Measurements from ENCODE around the gene C16orf54. TPM values are rescaled to one million over a fixed set of nuclear protein-coding genes. Genes with fewer than 3 reads are reported as not detected.

Gene C16orf54
- total and polyA plus RNA-seq, 2 experiments from 2014 or later, result 3.2 TPM; not detected in 1

Other genes starting within 250 kb of the C16orf54 start
- 17.6 and 66.2 TPM in 2 replicates for gene NPIPB12, start 239.6 kb downstream of the C16orf54 start, total RNA-seq (2014; rRNA removed; shearing (Covaris generic))
- gene NPIPB12, start 239.6 kb downstream of the C16orf54 start, polyA plus RNA-seq (2016; fragmentation: Nextera tagmentation; extraction: Ambion mirVana), result 64.6 and 72.8 TPM in 2 replicates
- 2.1 and 2.3 TPM in 2 replicates for gene SPN, start 82.7 kb downstream of the C16orf54 start, total RNA-seq (2014; rRNA removed; shearing (Covaris generic))
- gene SPN, start 82.7 kb downstream of the C16orf54 start, polyA plus RNA-seq (2016; fragmentation: Nextera tagmentation; extraction: Ambion mirVana), result 0.52 and 0.82 TPM in 2 replicates
- 102 and 128 TPM in 2 replicates for gene QPRT, start 66.8 kb downstream of the C16orf54 start, total RNA-seq (2014; rRNA removed; shearing (Covaris generic))
- 65.4 and 79.1 TPM in 2 replicates for gene QPRT, start 66.8 kb downstream of the C16orf54 start, polyA plus RNA-seq (2016; fragmentation: Nextera tagmentation; extraction: Ambion mirVana)
- gene ZG16, start 32.3 kb upstream of the C16orf54 start, total RNA-seq (2014; rRNA removed; shearing (Covaris generic)), result not detected in 2 replicates
- not detected in 2 replicates for gene ZG16, start 32.3 kb upstream of the C16orf54 start, polyA plus RNA-seq (2016; fragmentation: Nextera tagmentation; extraction: Ambion mirVana)
- 179 and 192 TPM in 2 replicates for gene KIF22, start 44.8 kb upstream of the C16orf54 start, total RNA-seq (2014; rRNA removed; shearing (Covaris generic))
- gene KIF22, start 44.8 kb upstream of the C16orf54 start, polyA plus RNA-seq (2016; fragmentation: Nextera tagmentation; extraction: Ambion mirVana), result 110 and 120 TPM in 2 replicates
- 181 and 270 TPM in 2 replicates for gene MAZ, start 60.5 kb upstream of the C16orf54 start, total RNA-seq (2014; rRNA removed; shearing (Covaris generic))
- 155 and 170 TPM in 2 replicates for gene MAZ, start 60.5 kb upstream of the C16orf54 start, polyA plus RNA-seq (2016; fragmentation: Nextera tagmentation; extraction: Ambion mirVana)
- 8.9 and 13.3 TPM in 2 replicates for gene PRRT2, start 66.2 kb upstream of the C16orf54 start, total RNA-seq (2014; rRNA removed; shearing (Covaris generic))
- gene PRRT2, start 66.2 kb upstream of the C16orf54 start, polyA plus RNA-seq (2016; fragmentation: Nextera tagmentation; extraction: Ambion mirVana), result 13.6 and 16.6 TPM in 2 replicates
- 59.7 and 67.6 TPM in 2 replicates for gene PAGR1, start 70.2 kb upstream of the C16orf54 start, total RNA-seq (2014; rRNA removed; shearing (Covaris generic))
- gene PAGR1, start 70.2 kb upstream of the C16orf54 start, polyA plus RNA-seq (2016; fragmentation: Nextera tagmentation; extraction: Ambion mirVana), result 76.7 and 78.7 TPM in 2 replicates
- gene MVP, start 74.5 kb upstream of the C16orf54 start, total RNA-seq (2014; rRNA removed; shearing (Covaris generic)), result 2.6 and 3.7 TPM in 2 replicates
- gene MVP, start 74.5 kb upstream of the C16orf54 start, polyA plus RNA-seq (2016; fragmentation: Nextera tagmentation; extraction: Ambion mirVana), result 1.4 and 2.0 TPM in 2 replicates
- 60.0 and 78.1 TPM in 2 replicates for gene CDIPT, start 117.2 kb upstream of the C16orf54 start, total RNA-seq (2014; rRNA removed; shearing (Covaris generic))
- gene CDIPT, start 117.2 kb upstream of the C16orf54 start, polyA plus RNA-seq (2016; fragmentation: Nextera tagmentation; extraction: Ambion mirVana), result 35.7 and 36.2 TPM in 2 replicates
- gene SEZ6L2, start 153.6 kb upstream of the C16orf54 start, total RNA-seq (2014; rRNA removed; shearing (Covaris generic)), result 55.8 and 71.9 TPM in 2 replicates
- gene SEZ6L2, start 153.6 kb upstream of the C16orf54 start, polyA plus RNA-seq (2016; fragmentation: Nextera tagmentation; extraction: Ambion mirVana), result 17.8 and 18.0 TPM in 2 replicates
- gene ASPHD1, start 154.5 kb upstream of the C16orf54 start, total RNA-seq (2014; rRNA removed; shearing (Covaris generic)), result 11.3 and 20.6 TPM in 2 replicates
- gene ASPHD1, start 154.5 kb upstream of the C16orf54 start, polyA plus RNA-seq (2016; fragmentation: Nextera tagmentation; extraction: Ambion mirVana), result 12.4 and 15.5 TPM in 2 replicates
- gene KCTD13, start 180.2 kb upstream of the C16orf54 start, total RNA-seq (2014; rRNA removed; shearing (Covaris generic)), result 8.9 and 12.2 TPM in 2 replicates
- gene KCTD13, start 180.2 kb upstream of the C16orf54 start, polyA plus RNA-seq (2016; fragmentation: Nextera tagmentation; extraction: Ambion mirVana), result 8.7 and 10.1 TPM in 2 replicates
- 39.2 and 50.0 TPM in 2 replicates for gene TMEM219, start 216.1 kb upstream of the C16orf54 start, total RNA-seq (2014; rRNA removed; shearing (Covaris generic))
- 81.5 and 82.3 TPM in 2 replicates for gene TMEM219, start 216.1 kb upstream of the C16orf54 start, polyA plus RNA-seq (2016; fragmentation: Nextera tagmentation; extraction: Ambion mirVana)
- gene TAOK2, start 227.9 kb upstream of the C16orf54 start, total RNA-seq (2014; rRNA removed; shearing (Covaris generic)), result 36.5 and 45.2 TPM in 2 replicates
- gene TAOK2, start 227.9 kb upstream of the C16orf54 start, polyA plus RNA-seq (2016; fragmentation: Nextera tagmentation; extraction: Ambion mirVana), result 8.8 and 10.1 TPM in 2 replicates
- gene HIRIP3, start 249.6 kb upstream of the C16orf54 start, total RNA-seq (2014; rRNA removed; shearing (Covaris generic)), result 10.4 and 13.4 TPM in 2 replicates
- gene HIRIP3, start 249.6 kb upstream of the C16orf54 start, polyA plus RNA-seq (2016; fragmentation: Nextera tagmentation; extraction: Ambion mirVana), result 18.5 and 19.1 TPM in 2 replicates

Measured in GM23338 (cell line).